GM21390 (cell line): ENCODE results near the gene HUWE1.
"Not testable (repeated sequence)": the region's sequence is repeated elsewhere in the genome, so short reads cannot be mapped to it uniquely, and the experiment has no call there.

Experiments
- ATAC-seq: cut with Tn5 transposase; IDR thresholded peaks from one replicate; pipeline ENCODE4 v1.9.1; 2021; ENCODE audit not compliant: unreplicated experiment

The HUWE1 gene

GRCh38 chrX:53538781-53539180 lies 147.7 kb downstream of the HUWE1 start:
- no peak for ATAC-seq

- ATAC-seq, result not testable (repeated sequence)
Measured at GRCh38 chrX:53531255-53531966, 155.1 kb downstream of the HUWE1 start.

GRCh38 chrX:53526999-53527398 lies 159.5 kb downstream of the HUWE1 start:
- no peak for ATAC-seq

GRCh38 chrX:53511322-53511721 lies 175.2 kb downstream of the HUWE1 start:
- no peak for ATAC-seq

- not testable (repeated sequence) for ATAC-seq
Measured at GRCh38 chrX:53504035-53504434, 182.5 kb downstream of the HUWE1 start.

- no peak for ATAC-seq
Measured at GRCh38 chrX:53494436-53494835, 192.1 kb downstream of the HUWE1 start.

- no peak for ATAC-seq
Measured at GRCh38 chrX:53486285-53486684, 200.2 kb downstream of the HUWE1 start.

GRCh38 chrX:53483838-53484405 lies 202.6 kb downstream of the HUWE1 start:
- ATAC-seq, result no peak

GRCh38 chrX:53483416-53483815 lies 203.1 kb downstream of the HUWE1 start:
- ATAC-seq, result no peak
